Measurements from ENCODE around the gene HACD3. TPM values are rescaled to one million over a fixed set of nuclear protein-coding genes. Genes with fewer than 3 reads are reported as not detected.
A peak's percentile ranks its signal among the peaks of the same experiment; 100 is the strongest.

The HACD3 gene
- total and polyA plus RNA-seq, 9 of the 15 experiments (the other 6 are each of a cell fraction or from before 2014, with no cell fraction given) = 48.1 to 117 (median 72.8) TPM

GRCh38 chr15:65610871-65611718, 80.8 kb downstream of the HACD3 start, which contains the start of gene INTS14 (continued):
- TF ChIP-seq ARID1B (IDR thresholded peaks at IDR 0.05) (peak; percentile 62; the same call in 1 of the 2 replicates), RCOR1 (IDR thresholded peaks at IDR 0.05; ENCODE audit: borderline replicate concordance in 1 of 2, low read depth in 2 of 2, low read length in 2 of 2) (peak in 1 of 2 experiments; percentile 86; a peak in 2 of 4 replicates), ETS2 (tag; IDR thresholded peaks at IDR 0.05; ENCODE audit: borderline replicate concordance, poor library complexity, severe bottlenecking) (no peak), CSDE1 (IDR thresholded peaks at IDR 0.05) (peak in 1 of 2 experiments; percentile 18; a peak in 1 of 4 replicates), ZNF76 (CRISPR knock-in tag; IDR thresholded peaks at IDR 0.05; ENCODE audit: borderline replicate concordance) (peak; percentile 41; the same call in 1 of the 2 replicates), TCF15 (CRISPR knock-in tag; IDR thresholded peaks at IDR 0.05) (no peak), ARID2 (IDR thresholded peaks at IDR 0.05) (no peak), FIP1L1 (IDR thresholded peaks at IDR 0.05; ENCODE audit: low read depth, low read length, poor library complexity, severe bottlenecking) (peak; percentile 98), KLF13 (tag; IDR thresholded peaks at IDR 0.05; ENCODE audit: borderline replicate concordance, low read depth) (peak; percentile 88; the same call in 1 of the 2 replicates), ZNF140 (CRISPR knock-in tag; IDR thresholded peaks at IDR 0.05) (no peak), ZBTB33 (CRISPR knock-in tag; IDR thresholded peaks at IDR 0.05) (no peak; the same call in 1 of the 2 replicates), ETV6 (IDR thresholded peaks at IDR 0.05; ENCODE audit: borderline replicate concordance in 1 of 2, low read depth in 2 of 2, low read length in 1 of 2) (peak in 1 of 2 experiments; percentile 66; a peak in 1 of 4 replicates), ETV6 (CRISPR knock-in tag; IDR thresholded peaks at IDR 0.05; ENCODE audit: borderline replicate concordance) (no peak), ARID3A (IDR thresholded peaks at IDR 0.05; ENCODE audit: borderline replicate concordance, low read depth, low read length) (peak; percentile 83; the same call in 1 of the 2 replicates), ZNF592 (IDR thresholded peaks at IDR 0.05) (peak; percentile 56; the same call in 1 of the 2 replicates), SRSF9 (IDR thresholded peaks at IDR 0.05; ENCODE audit: borderline replicate concordance, low read depth, low read length) (no peak), TEAD2 (tag; IDR thresholded peaks at IDR 0.05) (no peak), ELF2 (CRISPR knock-in tag; IDR thresholded peaks at IDR 0.05) (peak; percentile 84)

All from K562 (cell line).